Liver (tissue), 3 donors: ENCODE measurements around the gene FBXW9.

Source experiments
- ATF3 ChIP-seq: IDR thresholded peaks from 2 replicates; pipeline ENCODE4 v1.6.1; 2016; ENCODE audit warnings: antibody characterized with exemption
- CTCF ChIP-seq: fragments of 150-350 bp; IDR thresholded peaks from 2 replicates; pipeline ENCODE4 v1.5.1; 2017; ENCODE audit warnings: improper control_type of control experiment, low read depth, low read length; ENCODE audit not compliant: missing input control
- FOXA1 ChIP-seq: IDR thresholded peaks from 2 replicates; pipeline ENCODE4 v1.6.1; 2016; ENCODE audit warnings: antibody characterized with exemption
- RAD21 ChIP-seq, 2 donors: IDR thresholded peaks; 2 replicates each; pipeline ENCODE4 v1.6.1; 2016; ENCODE audit warnings: antibody characterized with exemption in 2 of 2, mild to moderate bottlenecking in 2 of 2
- REST ChIP-seq: IDR thresholded peaks from 2 replicates; pipeline ENCODE4 v1.6.1; 2016; ENCODE audit warnings: antibody characterized with exemption, mild to moderate bottlenecking
- SP1 ChIP-seq: IDR thresholded peaks from 2 replicates; pipeline ENCODE4 v1.6.1; 2018; ENCODE audit warnings: antibody characterized with exemption, mild to moderate bottlenecking
- TAF1 ChIP-seq: conservative IDR thresholded peaks from 2 replicates; pipeline ENCODE4 v1.6.1; 2016; ENCODE audit warnings: antibody characterized with exemption, mild to moderate bottlenecking
- YY1 ChIP-seq: IDR thresholded peaks from 2 replicates; pipeline ENCODE4 v1.6.1; 2016; ENCODE audit warnings: antibody characterized with exemption, mild to moderate bottlenecking
- donor health status: healthy.
- donor health status: healthy.

GRCh38 chr19:12731337-12731736 lies 34.9 kb upstream of the FBXW9 start:
- TF ChIP-seq REST (no peak), CTCF (no peak), RAD21 (IDR thresholded peaks at IDR 0.05) (no peak), ATF3 (no peak), FOXA1 (no peak), YY1 (no peak), SP1 (no peak), TAF1 (no peak)
